ENCODE data around the gene RSRC1.

GRCh38 chr3:158093526-158093925, 16.4 kb upstream of the RSRC1 start:
- no peak for TF ChIP-seq CTCF (IDR thresholded peaks at IDR 0.05)
- no peak for TF ChIP-seq EZH2phosphoT487 (IDR thresholded peaks at IDR 0.05)
- no peak for TF ChIP-seq EZH2 (IDR thresholded peaks at IDR 0.05)

Measured in neural progenitor cell (in vitro differentiated cells).